Urothelium cell line (cell line): Measurements from ENCODE around the gene SOBP.

Experiments used
- DNase-seq: peaks from one replicate; pipeline ENCODE4 v3.0.0; 2011; ENCODE audit warnings: low spot score, mixed read lengths
- FAIRE-seq: peaks from 2 replicates; lab custom pipeline; 2011; peaks lifted over from hg19 to GRCh38; lab: Jason Lieb, UNC

SOBP gene

GRCh38 chr6:107634324-107635056 is 144.6 kb downstream of the SOBP start:
- FAIRE-seq, result no peak
- no peak for DNase-seq

DNA sequence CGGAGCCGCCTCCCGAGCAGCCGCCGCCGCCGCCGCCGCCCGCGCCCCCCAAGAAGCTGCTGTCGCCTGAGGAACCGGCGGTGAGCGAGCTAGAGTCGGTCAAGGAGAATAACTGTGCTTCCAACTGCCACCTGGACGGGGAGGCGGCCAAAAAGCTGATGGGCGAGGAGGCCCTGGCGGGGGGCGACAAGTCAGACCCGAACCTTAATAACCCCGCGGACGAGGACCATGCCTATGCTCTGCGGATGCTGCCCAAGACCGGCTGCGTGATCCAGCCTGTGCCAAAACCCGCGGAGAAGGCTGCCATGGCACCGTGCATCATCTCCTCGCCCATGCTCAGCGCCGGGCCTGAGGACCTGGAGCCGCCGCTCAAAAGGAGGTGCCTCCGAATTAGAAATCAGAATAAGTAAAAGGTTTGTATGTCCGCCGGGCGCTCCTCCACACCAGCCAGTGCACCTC is 145.2 kb downstream of the SOBP start:
- FAIRE-seq, result no peak

DNA sequence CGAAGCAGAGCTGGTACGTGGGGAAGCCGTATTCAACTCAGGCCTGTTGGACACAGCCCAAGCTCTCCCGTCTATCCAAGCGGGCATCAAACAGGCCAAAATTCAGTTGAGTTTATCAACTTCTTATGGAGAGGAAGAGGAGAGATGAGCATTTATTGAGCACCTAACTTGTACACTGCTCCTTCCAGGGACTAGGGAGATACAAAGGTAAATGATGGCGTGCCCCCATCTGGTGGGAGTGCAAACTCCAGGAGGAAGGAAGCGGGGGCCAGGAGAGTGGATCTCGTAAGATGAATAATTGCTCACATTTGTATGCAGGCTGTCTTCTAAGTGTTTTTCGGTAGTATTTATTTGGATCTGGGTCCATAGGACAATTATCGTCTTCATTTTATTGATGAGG is 146.6 kb downstream of the SOBP start:
- FAIRE-seq (no peak), DNase-seq (no peak)

More for the DNA sequence above, 145.2 kb downstream of the SOBP start:
- DNase-seq, result no peak

DNA sequence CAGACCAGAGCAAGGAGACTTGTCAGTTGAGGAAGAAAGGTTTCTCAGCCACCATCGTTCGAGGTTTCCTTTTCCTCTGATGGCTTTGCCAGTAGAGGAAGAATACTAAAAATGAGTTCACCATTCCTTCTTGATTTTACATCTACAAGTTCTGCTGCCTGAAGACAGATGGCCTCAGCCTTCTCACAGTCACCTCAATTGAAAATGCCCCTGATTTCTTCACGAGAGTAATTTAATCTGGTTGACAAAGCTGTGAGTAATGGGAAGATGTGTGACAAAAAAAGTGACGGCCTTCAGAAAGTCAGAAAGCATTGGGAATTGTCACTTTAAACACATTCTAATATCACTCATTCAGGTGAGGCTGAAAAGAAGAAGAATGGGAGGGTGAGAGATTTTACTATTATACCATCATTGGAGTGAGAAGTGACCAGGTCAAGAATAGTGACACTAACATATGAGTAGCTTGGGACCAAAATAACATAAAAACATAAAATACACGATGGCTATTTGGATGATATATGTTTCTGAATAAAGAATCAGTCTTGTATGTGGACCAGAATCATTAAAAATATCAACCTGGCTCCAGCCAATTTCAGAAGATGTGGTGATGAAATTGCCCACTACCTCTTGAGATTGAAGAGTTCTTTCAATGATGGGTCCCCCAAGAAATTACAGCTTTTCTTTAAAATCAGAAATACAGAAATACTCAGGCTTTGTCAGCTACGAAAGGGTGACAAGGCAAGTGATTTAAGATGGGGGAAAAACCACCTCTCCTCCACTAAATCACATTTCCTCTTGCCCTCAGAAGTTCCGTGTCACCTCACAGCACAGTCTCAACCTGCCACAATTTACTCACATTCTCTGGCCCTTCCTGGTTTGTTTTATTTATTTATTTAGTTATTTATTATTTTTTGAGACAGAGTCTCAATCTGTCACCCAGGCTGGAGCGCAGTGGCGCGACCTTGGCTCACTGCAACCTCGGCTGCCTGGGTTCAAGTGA is 147.7 kb downstream of the SOBP start:
- FAIRE-seq, result no peak
- DNase-seq, result no peak

GRCh38 chr6:107638493-107638892 is 148.6 kb downstream of the SOBP start:
- FAIRE-seq (no peak), DNase-seq (no peak)

DNA sequence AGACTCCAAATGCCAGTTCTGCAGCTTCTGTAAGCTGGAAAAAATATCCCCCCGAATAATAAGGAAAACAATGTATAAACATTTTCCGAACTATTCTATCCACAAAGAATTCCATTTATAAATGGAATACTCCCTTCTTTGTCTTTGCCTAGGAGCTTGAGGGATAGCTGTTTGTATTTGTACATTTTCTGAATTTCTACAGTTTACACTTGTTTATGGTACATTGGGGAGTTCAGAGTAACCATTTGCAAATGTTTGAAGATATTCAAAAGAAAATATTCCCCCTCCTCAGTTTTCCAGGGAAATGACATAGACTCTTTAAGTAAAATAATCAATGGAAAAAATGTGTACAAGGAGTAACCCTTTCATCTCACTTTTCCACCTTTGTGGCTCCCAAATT is 149.6 kb downstream of the SOBP start:
- no peak for FAIRE-seq
- DNase-seq, result no peak

DNA sequence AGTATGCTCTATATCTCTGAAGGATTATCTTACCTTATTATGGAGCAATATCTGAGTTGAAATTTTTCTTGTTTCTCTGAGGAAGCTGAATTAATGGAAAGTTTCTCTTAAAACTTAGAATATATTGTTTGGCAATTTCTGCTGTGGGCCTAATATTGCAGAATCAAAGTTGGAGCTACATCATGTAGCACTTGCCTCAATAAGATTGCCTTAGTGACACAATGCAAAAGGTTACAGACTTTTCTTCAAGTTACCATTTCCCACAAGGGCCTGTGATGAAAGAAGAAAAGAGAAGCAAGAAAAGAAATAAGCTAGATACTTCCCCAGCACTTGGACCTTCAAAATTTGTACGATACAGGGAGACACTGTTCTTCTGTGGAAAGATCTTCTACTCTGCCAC is 151.2 kb downstream of the SOBP start:
- no peak for DNase-seq
- FAIRE-seq, result no peak

- FAIRE-seq, result no peak
- no peak for DNase-seq
Observed at GRCh38 chr6:107641500-107641941, 151.6 kb downstream of the SOBP start.

GRCh38 chr6:107642095-107642860 is 152.4 kb downstream of the SOBP start:
- FAIRE-seq (no peak), DNase-seq (no peak)

- DNase-seq, result no peak
- FAIRE-seq, result no peak
Observed at GRCh38 chr6:107642861-107643328, 153.0 kb downstream of the SOBP start.

GRCh38 chr6:107644513-107644912 is 154.6 kb downstream of the SOBP start:
- DNase-seq (no peak), FAIRE-seq (no peak)

- DNase-seq (no peak), FAIRE-seq (no peak)
Observed at GRCh38 chr6:107645740-107646139, 155.8 kb downstream of the SOBP start.

- no peak for DNase-seq
- no peak for FAIRE-seq
Observed at GRCh38 chr6:107646176-107646575, 156.3 kb downstream of the SOBP start.

DNA sequence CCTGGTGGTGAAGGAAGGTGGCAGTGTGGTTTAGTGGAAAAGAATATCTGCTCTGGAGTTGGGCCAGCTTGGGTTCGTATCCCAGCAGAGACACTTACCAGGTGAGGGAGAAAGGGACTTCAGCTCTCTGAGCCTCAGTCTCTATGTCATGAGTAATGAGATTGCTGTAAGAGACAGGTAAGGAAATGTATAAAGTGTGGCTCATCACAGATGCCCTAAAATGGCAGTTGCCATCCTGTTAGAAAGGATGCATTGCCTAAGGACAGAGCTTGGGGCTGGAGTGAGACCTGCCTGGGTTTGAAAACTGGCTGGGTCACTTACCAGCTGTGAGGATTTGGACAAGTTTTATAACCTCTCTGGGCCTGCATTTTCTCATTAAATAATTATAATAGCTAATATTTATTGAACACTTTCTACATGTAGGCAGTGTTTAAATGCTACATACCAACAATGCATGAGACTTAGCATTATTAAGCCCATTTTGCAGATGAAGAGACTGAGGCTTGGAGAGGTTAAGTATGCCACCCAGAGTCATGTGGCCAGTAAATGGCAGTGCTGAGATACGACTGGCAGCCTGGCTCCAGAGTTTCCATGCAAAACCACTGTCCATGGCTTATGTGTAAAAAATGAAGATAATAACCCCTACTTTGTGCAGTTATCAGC is 157.0 kb downstream of the SOBP start:
- no peak for FAIRE-seq
- no peak for DNase-seq

- DNase-seq, result no peak
- no peak for FAIRE-seq
Observed at GRCh38 chr6:107647439-107647948, 157.6 kb downstream of the SOBP start.

GRCh38 chr6:107648983-107649382 is 159.1 kb downstream of the SOBP start:
- DNase-seq, result no peak
- no peak for FAIRE-seq

DNA sequence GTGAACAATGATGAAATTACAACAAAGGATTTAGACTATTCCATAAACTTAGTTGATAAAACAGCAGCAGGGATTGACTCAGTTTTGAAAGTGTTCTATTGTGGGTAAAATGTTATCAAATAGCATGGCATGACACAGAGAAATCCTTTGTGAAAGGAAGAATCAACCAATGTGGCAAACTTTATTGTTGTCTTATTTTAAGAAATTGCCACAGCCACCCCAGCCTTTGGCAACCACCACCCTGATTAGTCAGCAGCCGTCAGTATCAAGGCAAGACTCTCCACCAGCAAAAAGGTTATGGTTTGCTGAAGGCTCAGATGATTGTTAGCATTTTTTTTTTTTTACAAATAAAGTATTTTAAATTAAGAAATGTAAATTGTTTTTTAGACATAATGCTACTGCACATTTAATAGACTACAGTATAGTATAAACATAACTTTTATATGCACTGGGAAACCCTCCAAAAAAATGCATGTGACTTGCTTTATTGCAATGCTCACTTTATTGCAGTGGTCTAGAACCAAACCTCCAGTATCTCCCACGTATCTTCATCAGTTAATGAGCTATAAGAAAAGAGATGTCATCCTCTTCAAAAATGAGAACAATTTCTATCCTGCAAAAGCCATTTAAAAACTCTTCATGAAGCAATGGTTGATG is 162.7 kb downstream of the SOBP start:
- DNase-seq (no peak), FAIRE-seq (no peak)

DNA sequence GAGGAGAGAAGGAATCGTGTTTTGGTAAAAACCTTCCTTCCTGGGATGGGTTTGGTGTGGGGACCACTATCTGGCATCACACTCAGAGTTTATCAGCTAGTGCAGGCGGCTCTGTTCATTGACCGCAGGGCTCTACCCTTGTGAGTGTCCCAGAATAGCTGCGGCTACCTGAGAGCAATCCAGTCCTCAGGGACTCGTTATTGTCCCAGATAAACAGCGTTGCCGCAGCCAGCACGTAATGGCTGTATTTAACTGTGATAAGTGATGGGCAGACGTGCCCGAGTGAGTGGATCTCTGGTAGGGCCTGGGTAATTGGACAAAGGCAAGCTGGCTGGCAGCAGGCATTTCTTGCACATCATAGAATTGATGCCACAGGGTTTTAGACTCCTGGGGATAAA is 163.3 kb downstream of the SOBP start:
- FAIRE-seq, result no peak
- DNase-seq, result no peak

- no peak for DNase-seq
- FAIRE-seq, result no peak
Observed at GRCh38 chr6:107653861-107654394, 164.0 kb downstream of the SOBP start.
